HG03342 (cell line): ENCODE measurements around the gene CELF4.

Source experiments
- ATAC-seq: cut with Tn5 transposase; IDR thresholded peaks from one replicate; pipeline ENCODE4 v1.9.1; 2021; ENCODE audit warnings: mild to moderate bottlenecking, moderate library complexity; ENCODE audit not compliant: unreplicated experiment

The CELF4 gene

DNA sequence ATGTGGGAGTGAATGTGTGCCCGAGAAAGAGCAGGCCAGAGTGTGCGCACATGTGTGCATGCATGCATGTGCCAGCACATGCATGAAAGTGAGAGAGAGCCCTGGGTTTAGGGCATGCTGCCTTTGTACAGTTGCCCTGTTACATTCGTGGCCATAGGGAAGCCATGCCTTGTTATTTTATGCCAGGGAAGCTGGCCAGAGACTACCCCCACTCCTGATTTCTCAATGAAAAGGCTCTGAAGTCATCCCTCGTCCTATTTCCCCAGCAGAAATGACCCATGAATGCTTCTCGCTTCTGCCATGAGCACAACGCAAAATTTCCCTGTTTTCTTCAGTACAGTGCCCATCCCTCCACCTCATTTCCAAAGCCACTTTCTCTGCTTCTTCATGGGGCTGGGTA lies 143.0 kb downstream of the CELF4 start:
- no peak for ATAC-seq

GRCh38 chr18:37422116-37422515 lies 143.5 kb downstream of the CELF4 start:
- no peak for ATAC-seq

GRCh38 chr18:37421341-37422077 lies 144.1 kb downstream of the CELF4 start:
- no peak for ATAC-seq

DNA sequence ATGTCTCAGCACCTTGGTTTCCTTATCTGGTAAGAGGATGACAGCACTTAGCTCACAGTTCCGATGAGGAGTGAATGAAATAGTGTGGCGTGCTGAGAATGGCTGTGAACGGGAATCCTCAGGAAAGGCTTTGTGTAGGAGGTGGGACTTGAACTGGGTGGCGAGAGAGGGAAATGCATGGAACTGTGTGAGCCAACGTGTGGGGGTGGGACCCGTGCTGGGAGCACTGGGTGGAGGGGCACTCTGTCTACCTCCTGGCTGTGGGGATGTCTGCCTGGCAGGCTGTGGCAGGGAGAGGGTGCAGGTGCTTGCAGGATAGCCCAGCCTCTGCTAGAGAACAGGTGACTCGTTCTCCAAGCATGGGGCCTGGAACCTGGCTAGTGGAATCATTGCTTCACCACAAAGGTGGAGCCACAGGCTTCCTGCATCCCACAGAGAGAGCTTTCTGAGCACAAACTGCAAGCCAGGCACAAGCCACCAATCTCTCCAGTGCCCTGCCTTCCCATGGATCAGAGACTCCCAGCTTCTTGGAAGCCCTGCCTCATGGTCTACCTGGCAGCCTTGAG lies 145.2 kb downstream of the CELF4 start:
- no peak for ATAC-seq

- no peak for ATAC-seq
These were observed 145.7 kb downstream of the CELF4 start for GRCh38 chr18:37419866-37420265.

DNA sequence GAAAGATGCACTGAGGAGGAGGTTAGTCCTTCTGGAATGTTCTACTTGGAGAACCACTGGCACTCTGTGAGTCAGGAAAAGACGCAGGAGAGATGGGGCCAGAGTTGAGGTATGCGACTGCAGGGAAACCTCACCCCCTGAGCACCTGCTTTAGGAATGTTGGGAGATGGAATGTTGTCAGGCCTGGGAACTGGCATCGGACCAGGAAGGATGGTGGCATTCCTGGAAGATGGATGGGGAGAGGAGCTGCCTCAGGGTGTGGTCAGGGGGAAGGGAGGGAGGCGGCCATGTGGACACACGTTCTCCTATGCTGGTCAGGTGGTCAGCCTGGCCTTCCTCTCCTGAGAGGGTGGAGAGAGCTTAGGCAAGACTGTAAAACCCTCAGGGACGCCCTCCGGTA lies 146.3 kb downstream of the CELF4 start:
- no peak for ATAC-seq

GRCh38 chr18:37414816-37415215 lies 150.8 kb downstream of the CELF4 start:
- ATAC-seq: no peak

DNA sequence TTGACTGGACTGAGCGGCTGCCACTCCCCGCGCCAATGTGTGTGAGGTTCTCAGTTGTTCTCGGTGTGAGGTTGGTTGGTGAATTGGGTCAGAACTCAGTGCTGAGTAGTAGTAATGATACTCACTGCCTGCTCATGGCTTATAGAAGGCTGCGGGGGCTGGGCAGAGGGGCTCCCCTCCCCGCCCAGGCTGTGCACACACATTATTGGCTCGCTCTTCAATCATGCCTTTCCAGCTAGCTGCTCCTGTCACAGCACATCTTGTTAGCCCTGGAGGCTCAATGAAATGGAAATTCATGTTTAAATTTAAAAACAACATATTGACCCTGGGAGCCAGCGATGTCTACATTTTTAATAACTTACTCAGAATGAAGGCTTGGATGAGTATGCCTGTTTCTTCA lies 152.8 kb downstream of the CELF4 start:
- no peak for ATAC-seq

- no peak for ATAC-seq
These were observed 153.3 kb downstream of the CELF4 start for GRCh38 chr18:37412333-37412732.

- ATAC-seq: no peak
These were observed 155.7 kb downstream of the CELF4 start for GRCh38 chr18:37409878-37410277.

GRCh38 chr18:37408676-37409265 lies 156.8 kb downstream of the CELF4 start:
- ATAC-seq: no peak

GRCh38 chr18:37407571-37407970 lies 158.0 kb downstream of the CELF4 start:
- no peak for ATAC-seq

- no peak for ATAC-seq
These were observed 159.8 kb downstream of the CELF4 start for GRCh38 chr18:37405772-37406171.

- ATAC-seq: no peak
These were observed 160.4 kb downstream of the CELF4 start for GRCh38 chr18:37405229-37405628.

- ATAC-seq: no peak
These were observed 161.8 kb downstream of the CELF4 start for GRCh38 chr18:37403788-37404187.

DNA sequence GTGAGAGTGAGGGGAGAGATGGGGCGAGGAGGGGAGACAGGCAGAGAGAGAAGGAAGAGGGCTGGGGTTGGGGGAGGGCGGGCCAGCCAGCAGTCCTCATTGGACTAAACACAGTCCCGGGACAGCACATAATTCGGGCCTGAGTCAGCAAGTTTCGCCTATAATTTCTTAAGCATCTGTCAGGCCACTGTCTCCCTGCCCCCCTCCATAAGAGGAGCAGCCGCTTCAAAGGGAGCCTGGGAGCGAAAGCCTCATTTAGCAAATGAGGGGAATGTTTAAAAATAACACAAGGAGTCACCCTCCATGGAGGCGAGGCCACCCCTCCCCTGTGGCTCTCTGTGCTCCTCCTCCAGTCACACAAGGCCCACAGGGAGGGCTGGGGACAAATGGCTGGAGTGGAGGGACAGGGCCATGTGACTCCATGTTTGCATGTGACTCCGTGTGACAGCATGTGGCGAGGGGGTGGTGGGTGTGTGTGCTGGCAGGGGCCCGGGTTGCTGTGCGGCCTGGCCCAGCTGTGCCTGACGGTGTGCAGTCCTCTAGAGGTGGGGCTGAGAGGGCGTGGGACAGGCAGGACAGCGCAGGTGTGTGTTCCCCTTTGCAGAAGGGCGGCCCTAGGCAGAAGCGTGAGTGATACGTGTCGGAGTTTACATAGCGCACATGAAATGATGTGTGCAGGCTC lies 162.4 kb downstream of the CELF4 start:
- no peak for ATAC-seq

DNA sequence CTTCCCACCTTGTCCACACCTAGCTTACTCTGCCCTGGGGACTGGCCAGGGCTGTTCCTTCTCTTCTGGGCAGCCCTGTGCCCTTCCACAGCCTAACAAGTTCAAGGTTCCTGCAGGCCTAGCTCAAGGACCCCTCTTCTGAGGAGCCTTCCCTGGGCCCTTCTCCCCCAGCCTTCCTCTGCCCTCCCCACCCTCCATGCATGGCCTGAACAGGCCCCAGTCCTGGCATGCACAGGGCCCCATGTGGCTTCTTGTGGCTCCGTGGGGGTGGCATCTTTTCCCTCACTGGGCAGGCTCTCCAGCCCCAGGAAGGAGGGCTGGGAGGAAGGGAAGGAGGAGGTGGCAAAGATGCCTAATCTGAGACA lies 162.9 kb downstream of the CELF4 start:
- no peak for ATAC-seq

DNA sequence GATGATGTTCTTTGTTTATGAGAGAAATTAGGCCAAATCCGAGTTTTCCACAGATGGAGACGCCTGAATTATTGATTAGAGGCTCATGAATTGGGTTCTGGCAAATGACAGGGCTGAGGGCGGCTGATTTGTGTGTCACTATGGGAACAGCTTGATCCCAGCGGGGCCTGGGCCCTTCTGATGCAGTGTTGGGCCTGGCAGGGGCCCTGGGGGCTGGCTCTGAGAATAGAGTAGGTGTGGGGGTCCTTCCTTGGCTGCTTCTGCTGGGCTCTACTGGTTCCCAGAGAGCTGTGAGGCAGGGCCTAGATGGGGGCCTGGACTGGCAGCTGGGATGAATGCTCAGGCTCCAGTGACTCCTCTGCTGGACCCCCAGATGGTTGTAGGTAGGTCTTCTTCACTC lies 164.8 kb downstream of the CELF4 start:
- no peak for ATAC-seq

DNA sequence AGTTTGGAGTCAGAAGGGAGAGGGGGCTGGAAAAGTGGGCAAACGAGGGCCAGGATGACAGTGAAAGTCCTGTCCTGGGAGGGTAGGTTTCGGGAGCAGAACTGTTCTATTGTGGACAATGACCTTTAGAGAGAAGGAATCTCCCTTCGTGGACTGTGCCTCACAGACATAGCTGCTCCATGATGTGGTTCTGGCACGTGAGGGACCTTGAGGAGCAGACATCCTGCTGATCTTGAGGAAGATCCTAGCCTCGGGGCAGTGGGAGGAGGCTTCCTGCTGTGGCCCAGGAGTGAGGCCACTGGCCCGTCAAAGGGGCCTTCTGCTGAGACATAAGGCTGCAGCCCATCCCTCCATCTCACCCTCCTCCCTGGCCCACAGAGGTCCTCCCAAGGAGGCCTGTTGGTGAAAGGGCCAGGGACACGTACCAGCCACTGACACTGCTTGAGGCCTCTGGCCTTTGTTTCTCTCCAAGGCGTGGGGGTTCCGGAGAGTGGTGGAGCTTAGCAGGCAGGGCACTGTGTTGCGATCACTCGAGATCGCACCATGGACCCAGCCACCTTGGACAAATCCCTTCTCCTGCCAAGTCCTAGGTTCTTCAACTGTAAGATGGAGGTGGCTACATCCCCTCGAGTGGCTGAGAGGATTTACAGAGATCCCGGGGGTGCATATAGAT lies 167.2 kb downstream of the CELF4 start:
- ATAC-seq: no peak

DNA sequence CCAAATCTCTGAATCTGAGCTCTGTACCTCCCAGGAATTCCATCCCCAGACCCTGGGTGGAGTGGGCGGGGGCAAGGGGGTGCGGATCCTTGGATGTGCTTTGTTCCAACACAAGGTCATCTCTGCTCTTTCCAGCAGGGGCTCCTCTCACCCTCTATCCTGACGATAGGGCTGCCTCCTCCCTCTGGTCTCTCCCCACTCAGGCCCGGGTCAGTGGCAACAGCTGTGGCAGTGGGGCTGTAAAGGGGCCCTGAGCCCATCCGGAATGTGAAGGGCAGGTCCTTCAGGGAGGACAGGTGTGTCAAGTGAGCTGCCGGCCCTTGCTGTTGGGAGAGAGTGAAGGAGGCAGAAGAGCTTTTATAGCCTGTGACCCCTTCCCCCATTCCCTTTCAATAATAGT lies 167.8 kb downstream of the CELF4 start:
- ATAC-seq: no peak

DNA sequence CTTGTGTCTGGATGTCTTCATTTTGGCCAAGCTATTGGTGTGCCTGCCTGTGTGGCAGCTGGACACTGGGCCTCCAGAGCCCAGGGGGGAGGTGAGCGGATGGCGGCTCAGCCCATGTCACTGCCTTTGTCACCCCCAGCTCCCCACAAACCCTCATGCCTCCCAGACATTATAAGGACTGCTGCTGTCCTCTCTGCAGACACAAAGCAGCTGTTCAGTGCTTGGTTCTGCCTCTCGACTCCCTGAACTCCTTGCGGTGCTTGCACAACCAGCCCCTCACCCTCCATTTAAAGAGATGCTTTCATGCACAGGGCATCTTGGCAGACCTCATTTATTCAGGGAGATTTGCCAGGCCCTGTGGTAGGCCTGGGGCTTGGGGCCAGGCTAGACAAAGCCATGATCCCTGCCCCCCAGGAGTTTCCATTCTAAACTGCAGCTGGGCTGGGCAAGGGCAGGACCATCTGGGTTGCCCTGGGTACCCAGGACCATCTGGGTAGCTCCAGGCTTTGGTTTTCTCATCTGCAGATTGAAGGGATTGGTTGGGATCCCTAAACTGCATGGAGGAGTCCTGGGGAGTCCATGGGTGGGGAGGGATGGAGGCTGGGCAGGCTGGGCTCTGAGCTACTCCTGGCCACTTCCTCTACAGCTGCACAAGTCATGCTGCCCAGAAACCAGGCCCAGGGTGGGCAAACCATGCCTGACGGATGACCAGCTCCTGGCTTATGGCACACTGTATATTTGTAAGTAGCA lies 168.5 kb downstream of the CELF4 start:
- ATAC-seq: no peak
